GM21423 (cell line): ENCODE measurements around the gene SEL1L3.

ENCODE experiments used
- ATAC-seq: cut with Tn5 transposase; IDR thresholded peaks from one replicate; pipeline ENCODE4 v1.9.1; 2021; ENCODE audit warnings: mild to moderate bottlenecking, moderate library complexity; ENCODE audit not compliant: unreplicated experiment

Gene SEL1L3

GRCh38 chr4:25757452-25757851 lies 105.3 kb downstream of the SEL1L3 start:
- ATAC-seq, result no peak

- ATAC-seq, result no peak
These were observed 106.3 kb downstream of the SEL1L3 start for GRCh38 chr4:25756503-25756902.

GRCh38 chr4:25755911-25756310 lies 106.9 kb downstream of the SEL1L3 start:
- ATAC-seq, result no peak

GRCh38 chr4:25753239-25753638 lies 109.5 kb downstream of the SEL1L3 start:
- no peak for ATAC-seq

GRCh38 chr4:25750874-25751273 lies 111.9 kb downstream of the SEL1L3 start:
- ATAC-seq, result no peak

- no peak for ATAC-seq
These were observed 113.5 kb downstream of the SEL1L3 start for GRCh38 chr4:25749150-25749794.

- no peak for ATAC-seq
These were observed 118.8 kb downstream of the SEL1L3 start for GRCh38 chr4:25743971-25744370.

- ATAC-seq, result no peak
These were observed 133.2 kb downstream of the SEL1L3 start for GRCh38 chr4:25729564-25729963.

- no peak for ATAC-seq
These were observed 133.9 kb downstream of the SEL1L3 start for GRCh38 chr4:25728886-25729285.

GRCh38 chr4:25727711-25728493 lies 134.9 kb downstream of the SEL1L3 start:
- no peak for ATAC-seq

- ATAC-seq, result no peak
These were observed 136.9 kb downstream of the SEL1L3 start for GRCh38 chr4:25725870-25726269.

GRCh38 chr4:25723409-25723808 lies 139.4 kb downstream of the SEL1L3 start:
- no peak for ATAC-seq

- ATAC-seq, result no peak
These were observed 139.8 kb downstream of the SEL1L3 start for GRCh38 chr4:25722964-25723363.

- no peak for ATAC-seq
These were observed 149.0 kb downstream of the SEL1L3 start for GRCh38 chr4:25713812-25714211.

GRCh38 chr4:25712611-25713010 lies 150.2 kb downstream of the SEL1L3 start:
- no peak for ATAC-seq

- no peak for ATAC-seq
These were observed 152.2 kb downstream of the SEL1L3 start for GRCh38 chr4:25710637-25711036.

GRCh38 chr4:25704516-25704915 lies 158.3 kb downstream of the SEL1L3 start:
- no peak for ATAC-seq

- no peak for ATAC-seq
These were observed 158.9 kb downstream of the SEL1L3 start for GRCh38 chr4:25703731-25704388.

- ATAC-seq, result no peak
These were observed 159.9 kb downstream of the SEL1L3 start for GRCh38 chr4:25702848-25703247.

GRCh38 chr4:25700661-25701060 lies 162.1 kb downstream of the SEL1L3 start:
- ATAC-seq, result no peak

GRCh38 chr4:25697516-25697915 lies 165.3 kb downstream of the SEL1L3 start:
- no peak for ATAC-seq
